Skeletal muscle satellite cell (primary cell): ENCODE data around the gene C1orf56.
A peak's percentile ranks its signal among the peaks of the same experiment; 100 is the strongest.

Experiments used
- H3K27me3 ChIP-seq: 2 replicates; pipeline ENCODE4 v1.7.0; 2013; ENCODE audit warnings: low read length; ENCODE audit not compliant: control insufficient read depth, insufficient read depth
- H3K36me3 ChIP-seq: 2 replicates; pipeline ENCODE4 v1.7.0; 2013; ENCODE audit warnings: mild to moderate bottlenecking, control low read depth, low read length; ENCODE audit not compliant: insufficient read depth
- H3K4me1 ChIP-seq: 2 replicates; pipeline ENCODE4 v1.7.0; 2013; ENCODE audit warnings: low read length; ENCODE audit not compliant: control insufficient read depth, insufficient read depth
- H3K4me2 ChIP-seq: 2 replicates; pipeline ENCODE4 v1.7.0; 2013; ENCODE audit warnings: mild to moderate bottlenecking, low read length
- H3K4me3 ChIP-seq: 2 replicates; pipeline ENCODE4 v1.7.0; 2013; ENCODE audit warnings: low read length
- H3K9ac ChIP-seq: 2 replicates; pipeline ENCODE4 v1.7.0; 2013; ENCODE audit warnings: mild to moderate bottlenecking, low read depth, low read length, moderate library complexity
- H3K9me3 ChIP-seq: replicated peaks from 2 replicates; pipeline ENCODE4 v1.7.0; 2013; ENCODE audit warnings: mild to moderate bottlenecking, control low read depth, low read length

The C1orf56 gene

GRCh38 chr1:151032164-151032563, 15.4 kb upstream of the C1orf56 start:
- Histone ChIP-seq H3K4me1 (no peaks in the 10 kb centered on the region), H3K9ac (no peak overlapping the region), H3K4me3 (no peak overlapping the region), H3K36me3 (peaks cover 28% of the 10 kb centered on the region), H3K27me3 (no peaks in the 10 kb centered on the region), H3K9me3 (no peaks in the 10 kb centered on the region), H3K4me2 (no peak overlapping the region)

DNA sequence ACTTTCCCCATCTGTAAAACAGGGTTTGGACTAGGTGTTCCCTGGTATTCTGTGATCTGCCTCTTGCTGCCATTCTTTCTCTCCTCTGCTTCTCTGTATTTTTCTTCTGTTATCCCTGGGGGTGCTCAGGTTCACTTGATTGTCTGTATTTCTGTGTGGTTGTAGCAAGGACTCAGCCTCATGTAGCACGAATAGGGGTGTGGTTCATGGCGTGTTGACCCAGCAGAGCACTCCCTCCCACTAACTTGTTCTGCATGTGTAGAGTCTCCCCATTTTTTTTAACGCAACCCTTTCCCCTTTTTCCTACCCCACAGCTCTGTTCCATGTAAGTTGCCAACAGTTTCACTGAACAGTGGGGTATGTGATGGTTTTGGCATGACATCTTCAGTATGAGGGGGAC, 12.4 kb upstream of the C1orf56 start:
- Histone ChIP-seq H3K4me3 (no peak overlapping the region), H3K36me3 (peaks cover 21% of the 10 kb centered on the region), H3K9ac (no peak overlapping the region), H3K27me3 (no peaks in the 10 kb centered on the region), H3K4me2 (no peak overlapping the region), H3K4me1 (no peaks in the 10 kb centered on the region), H3K9me3 (no peaks in the 10 kb centered on the region)

DNA sequence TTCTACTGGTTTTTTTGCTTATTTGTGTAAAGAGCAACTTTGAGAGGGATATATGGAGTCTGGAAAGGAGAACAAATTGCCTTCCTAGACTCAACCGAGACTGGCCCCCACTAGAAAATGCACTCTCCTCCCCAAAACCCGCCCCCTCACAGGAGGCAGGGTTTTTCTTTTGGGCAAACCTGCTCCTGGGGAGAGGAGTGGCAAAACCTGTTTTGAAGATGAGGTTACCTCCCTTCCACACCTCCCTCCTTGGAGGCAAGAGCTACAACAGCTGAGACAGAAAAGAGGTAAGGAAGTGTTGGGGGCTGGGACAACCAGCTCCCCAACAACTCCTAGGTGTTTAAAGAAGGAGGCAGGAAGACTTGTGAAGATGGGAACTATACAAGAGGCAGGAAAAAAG, 11.2 kb upstream of the C1orf56 start, which contains the start of gene BNIPL:
Gene BNIPL (plus strand): TSS at position 231 of the 400 bp plus-strand sequence. CDS start 140 bp downstream, at position 371.
- Histone ChIP-seq H3K27me3 (no peaks in the 10 kb centered on the region), H3K9ac (no peak within 1 kb of the TSS), H3K4me3 (no peak within 1 kb of the TSS), H3K9me3 (no peaks in the 10 kb centered on the region), H3K36me3 (peaks cover 16% of the 10 kb centered on the region), H3K4me2 (no peak within 1 kb of the TSS), H3K4me1 (no peaks in the 10 kb centered on the region)

- Histone ChIP-seq H3K4me2 (no peak overlapping the region), H3K4me3 (no peak overlapping the region), H3K9me3 (no peaks in the 10 kb centered on the region), H3K27me3 (no peaks in the 10 kb centered on the region), H3K36me3 (peaks cover 16% of the 10 kb centered on the region), H3K4me1 (no peaks in the 10 kb centered on the region), H3K9ac (no peak overlapping the region)
Observed at GRCh38 chr1:151037032-151037431, 10.5 kb upstream of the C1orf56 start.

DNA sequence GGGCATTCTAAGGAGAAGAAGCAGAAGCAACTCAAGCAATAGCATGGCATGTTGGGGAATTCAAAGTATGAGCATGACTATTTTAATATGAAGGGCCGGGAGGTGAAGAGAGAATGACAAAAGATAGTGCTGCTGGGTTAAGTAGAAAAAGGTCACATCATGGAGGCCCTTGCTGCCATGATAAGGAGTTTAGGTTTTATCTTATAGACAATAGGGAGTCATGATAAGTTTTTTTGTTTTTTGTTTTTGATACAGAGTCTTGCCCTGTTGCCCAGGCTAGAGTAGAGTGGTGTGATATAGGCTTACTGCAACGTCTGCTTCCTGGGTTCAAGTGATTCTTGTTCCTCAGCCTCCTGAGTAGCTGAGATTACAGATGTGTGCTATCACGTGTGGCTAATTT, 8.0 kb upstream of the C1orf56 start:
- Histone ChIP-seq H3K4me1 (no peaks in the 10 kb centered on the region), H3K9me3 (no peaks in the 10 kb centered on the region), H3K4me3 (no peak overlapping the region), H3K27me3 (no peaks in the 10 kb centered on the region), H3K9ac (no peak overlapping the region), H3K4me2 (no peak overlapping the region), H3K36me3 (peaks cover 7% of the 10 kb centered on the region)

DNA sequence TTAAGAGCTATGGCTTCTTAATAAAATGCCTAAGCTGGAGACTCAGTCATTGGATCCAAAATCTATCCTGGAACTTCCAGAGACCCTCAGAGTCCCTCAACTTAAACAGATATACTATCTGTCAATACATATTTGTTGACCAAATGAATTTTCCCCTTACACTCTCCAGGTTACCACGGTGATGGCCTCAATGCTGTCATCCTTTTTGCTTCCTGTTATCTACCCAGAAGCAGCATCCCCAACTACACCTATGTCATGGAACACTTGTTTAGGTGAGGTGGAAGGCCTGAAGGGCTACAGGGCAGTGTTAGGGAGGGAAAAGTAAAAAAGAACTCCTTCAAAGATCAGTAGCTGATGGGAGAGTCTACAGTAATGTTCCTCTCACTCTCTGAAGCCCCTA, 4.4 kb upstream of the C1orf56 start:
- no peaks in the 10 kb centered on the region for H3K9me3 ChIP-seq
- H3K4me3 ChIP-seq = no peak overlapping the region
- no peaks in the 10 kb centered on the region for H3K27me3 ChIP-seq
- H3K4me2 ChIP-seq = no peak overlapping the region
- no peak overlapping the region for H3K9ac ChIP-seq
- H3K4me1 ChIP-seq = peaks cover 8% of the 10 kb centered on the region
- H3K36me3 ChIP-seq = no peaks in the 10 kb centered on the region

DNA sequence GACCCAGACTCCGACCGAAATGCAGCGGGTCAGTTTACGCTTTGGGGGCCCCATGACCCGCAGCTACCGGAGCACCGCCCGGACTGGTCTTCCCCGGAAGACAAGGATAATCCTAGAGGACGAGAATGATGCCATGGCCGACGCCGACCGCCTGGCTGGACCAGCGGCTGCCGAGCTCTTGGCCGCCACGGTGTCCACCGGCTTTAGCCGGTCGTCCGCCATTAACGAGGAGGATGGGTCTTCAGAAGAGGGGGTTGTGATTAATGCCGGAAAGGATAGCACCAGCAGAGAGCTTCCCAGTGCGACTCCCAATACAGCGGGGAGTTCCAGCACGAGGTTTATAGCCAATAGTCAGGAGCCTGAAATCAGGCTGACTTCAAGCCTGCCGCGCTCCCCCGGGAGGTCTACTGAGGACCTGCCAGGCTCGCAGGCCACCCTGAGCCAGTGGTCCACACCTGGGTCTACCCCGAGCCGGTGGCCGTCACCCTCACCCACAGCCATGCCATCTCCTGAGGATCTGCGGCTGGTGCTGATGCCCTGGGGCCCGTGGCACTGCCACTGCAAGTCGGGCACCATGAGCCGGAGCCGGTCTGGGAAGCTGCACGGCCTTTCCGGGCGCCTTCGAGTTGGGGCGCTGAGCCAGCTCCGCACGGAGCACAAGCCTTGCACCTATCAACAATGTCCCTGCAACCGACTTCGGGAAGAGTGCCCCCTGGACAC, 534 bp downstream of the C1orf56 start:
- Histone ChIP-seq H3K4me1 (peaks cover 16% of the 10 kb centered on the region), H3K36me3 (peaks cover 27% of the 10 kb centered on the region), H3K9ac (peak overlapping the region; percentile 88), H3K9me3 (no peaks in the 10 kb centered on the region), H3K4me2 (peak overlapping the region; percentile 100), H3K4me3 (peak overlapping the region; percentile 84), H3K27me3 (no peaks in the 10 kb centered on the region)

DNA sequence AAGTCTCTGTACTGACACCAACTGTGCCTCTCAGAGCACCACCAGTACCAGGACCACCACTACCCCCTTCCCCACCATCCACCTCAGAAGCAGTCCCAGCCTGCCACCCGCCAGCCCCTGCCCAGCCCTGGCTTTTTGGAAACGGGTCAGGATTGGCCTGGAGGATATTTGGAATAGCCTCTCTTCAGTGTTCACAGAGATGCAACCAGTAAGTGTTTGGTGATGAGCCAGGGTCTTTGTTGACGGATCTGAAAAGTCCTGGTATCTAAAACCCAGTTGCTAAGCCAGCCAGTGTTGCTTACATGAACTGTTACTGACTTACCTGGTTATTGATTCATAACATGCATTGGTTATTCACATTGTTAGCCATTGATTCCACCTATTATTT, 1.1 kb downstream of the C1orf56 start:
- Histone ChIP-seq H3K4me2 (peak overlapping the region; percentile 100), H3K4me1 (peaks cover 16% of the 10 kb centered on the region), H3K9me3 (no peaks in the 10 kb centered on the region), H3K9ac (peak overlapping the region; percentile 88), H3K4me3 (peak overlapping the region; percentile 84), H3K27me3 (no peaks in the 10 kb centered on the region), H3K36me3 (peaks cover 31% of the 10 kb centered on the region)

GRCh38 chr1:151049458-151049857, 1.9 kb downstream of the C1orf56 start:
- Histone ChIP-seq H3K27me3 (no peaks in the 10 kb centered on the region), H3K4me3 (no peak overlapping the region), H3K4me1 (peaks cover 16% of the 10 kb centered on the region), H3K9ac (no peak overlapping the region), H3K9me3 (no peaks in the 10 kb centered on the region), H3K36me3 (peaks cover 40% of the 10 kb centered on the region), H3K4me2 (no peak overlapping the region)

DNA sequence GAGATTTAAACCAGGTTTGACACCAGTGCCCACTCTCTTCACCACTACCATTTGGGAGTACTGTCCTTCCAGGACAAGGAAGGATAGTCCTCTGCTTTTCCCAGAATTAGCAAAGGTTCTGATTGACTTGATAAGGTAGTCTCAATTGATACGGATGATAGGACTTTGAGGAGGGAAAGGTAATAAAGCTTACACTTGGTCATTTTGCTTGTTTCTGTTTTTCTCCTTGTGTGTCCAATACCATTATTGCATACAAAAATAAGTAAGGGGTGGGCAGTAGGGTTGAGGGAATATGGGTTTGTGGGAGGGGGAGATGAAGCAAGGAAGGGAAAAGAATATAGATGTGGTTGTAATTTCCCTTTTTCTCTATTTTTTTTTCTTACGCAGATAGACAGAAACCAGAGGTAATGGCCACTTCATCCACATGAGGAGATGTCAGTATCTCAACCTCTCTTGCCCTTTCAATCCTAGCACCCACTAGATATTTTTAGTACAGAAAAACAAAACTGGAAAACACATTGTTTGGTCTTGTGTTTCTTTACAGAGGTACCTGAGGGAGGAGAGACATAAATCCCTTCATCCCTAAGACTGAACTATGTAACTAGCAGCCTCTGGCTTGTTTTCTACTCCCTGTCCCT, 2.6 kb downstream of the C1orf56 start:
- no peak overlapping the region for H3K9ac ChIP-seq
- peaks cover 47% of the 10 kb centered on the region for H3K36me3 ChIP-seq
- no peak overlapping the region for H3K4me2 ChIP-seq
- no peaks in the 10 kb centered on the region for H3K9me3 ChIP-seq
- H3K4me3 ChIP-seq = no peak overlapping the region
- H3K4me1 ChIP-seq = peaks cover 16% of the 10 kb centered on the region
- H3K27me3 ChIP-seq = no peaks in the 10 kb centered on the region

DNA sequence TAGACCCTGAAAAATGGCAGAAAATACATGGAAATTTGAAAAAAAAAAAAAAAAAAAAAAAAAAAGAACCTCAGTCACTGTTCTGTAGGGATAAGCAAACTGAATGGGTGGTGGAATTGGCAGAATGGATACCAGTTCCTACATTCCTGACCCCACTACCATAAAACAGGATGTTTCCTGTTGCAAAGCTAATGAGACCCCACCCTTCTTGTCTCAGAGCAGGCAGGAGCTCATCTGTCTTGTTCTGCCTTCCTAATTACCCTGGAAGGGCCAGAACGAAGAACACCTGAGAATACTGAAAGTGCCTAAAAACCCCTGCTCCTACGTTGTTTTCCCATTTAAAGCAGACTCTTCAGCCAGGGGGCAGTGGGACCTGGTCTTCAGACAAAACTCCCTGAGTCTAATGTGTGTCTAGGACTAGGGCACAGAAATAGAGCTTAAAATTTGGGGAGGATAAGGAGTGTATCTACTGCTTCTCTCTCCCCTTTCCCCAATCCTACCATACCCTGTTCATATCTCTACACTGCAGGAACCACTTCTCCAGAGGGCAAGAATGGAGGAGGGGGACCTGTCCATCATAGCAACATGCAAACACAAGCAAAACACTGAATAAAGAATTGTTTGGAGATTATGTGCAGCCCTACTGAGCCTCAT, 3.9 kb downstream of the C1orf56 start:
- peaks cover 23% of the 10 kb centered on the region for H3K4me1 ChIP-seq
- H3K9ac ChIP-seq = no peak overlapping the region
- no peak overlapping the region for H3K4me3 ChIP-seq
- peaks cover 60% of the 10 kb centered on the region for H3K36me3 ChIP-seq
- H3K9me3 ChIP-seq = no peaks in the 10 kb centered on the region
- H3K27me3 ChIP-seq = no peaks in the 10 kb centered on the region
- no peak overlapping the region for H3K4me2 ChIP-seq
